ENCODE results near the gene KRTAP10-9.
"Not testable (repeated sequence)": the region's sequence is repeated elsewhere in the genome, so short reads cannot be mapped to it uniquely, and the experiment has no call there.

Gene KRTAP10-9, protein sequence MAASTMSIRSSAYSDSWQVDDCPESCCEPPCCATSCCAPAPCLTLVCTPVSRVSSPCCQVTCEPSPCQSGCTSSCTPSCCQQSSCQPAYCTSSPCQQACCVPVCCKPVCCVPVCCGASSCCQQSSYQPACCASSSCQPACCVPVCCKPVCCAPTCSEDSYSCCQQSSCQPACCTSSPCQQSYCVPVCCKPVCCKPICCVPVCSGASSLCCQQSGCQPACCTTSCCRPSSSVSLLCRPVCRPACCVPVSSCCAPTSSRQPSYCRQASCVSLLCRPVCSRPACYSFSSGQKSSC

DNA sequence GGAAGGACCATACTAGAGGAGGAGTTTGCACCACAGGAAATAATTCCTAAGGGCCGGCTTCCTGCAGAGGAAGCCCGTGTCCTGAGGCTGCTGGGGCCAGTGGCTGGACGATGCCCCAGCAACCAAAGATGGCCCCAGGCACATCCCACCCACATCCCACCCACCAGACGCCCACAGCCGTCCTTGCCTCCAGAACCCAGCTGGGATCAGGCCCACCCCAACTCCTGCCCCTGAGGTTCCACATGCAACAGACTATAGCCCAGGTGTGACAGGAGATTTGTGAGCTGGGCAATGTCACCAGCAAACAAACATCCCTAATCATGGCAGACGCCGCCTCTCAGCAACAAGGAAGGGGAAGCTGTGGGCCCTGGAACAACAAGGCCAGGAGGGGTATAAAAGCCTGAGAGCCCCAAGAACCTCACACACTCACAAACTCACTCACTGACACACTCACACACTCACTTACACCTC lies at the start of gene KRTAP10-9:
TSS of gene KRTAP10-9 (plus strand) at position 421 of the 471 bp plus-strand sequence. CDS start 79 bp downstream, outside the sequence.
- no peak for DNase-seq

DNA sequence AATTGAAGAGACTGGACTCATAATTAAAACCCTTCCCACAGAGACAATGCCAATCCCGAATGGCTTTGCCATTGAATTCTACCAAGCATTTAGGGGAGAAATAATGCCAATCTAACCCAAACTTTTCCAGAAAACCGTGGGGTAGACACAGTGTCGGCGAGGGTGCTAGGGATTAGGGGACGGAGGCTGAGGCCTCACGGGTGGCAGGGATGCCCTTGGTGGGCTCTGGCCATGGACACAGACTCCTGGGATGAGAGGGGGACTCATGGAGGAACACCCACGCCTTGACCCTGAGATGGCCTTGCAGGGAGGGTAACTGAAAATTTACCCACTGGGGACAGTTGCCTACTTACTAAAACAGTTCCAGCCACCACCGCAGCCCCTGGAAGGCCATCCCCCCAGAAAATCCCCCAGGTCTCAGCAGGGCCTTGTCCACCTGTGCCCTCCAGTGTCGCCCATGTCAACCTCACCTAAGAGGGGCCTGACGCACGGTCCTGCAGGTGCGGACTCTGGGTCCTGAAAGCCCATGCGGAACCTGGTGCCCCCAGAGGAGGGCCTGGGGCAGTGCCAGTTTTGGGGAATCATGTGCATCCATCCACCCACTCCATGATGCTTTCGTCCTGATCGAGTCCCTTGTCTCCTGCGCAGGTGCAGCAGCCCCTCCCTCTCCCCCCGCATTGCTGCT lies 48.4 kb upstream of the KRTAP10-9 start:
- no peak for DNase-seq

DNA sequence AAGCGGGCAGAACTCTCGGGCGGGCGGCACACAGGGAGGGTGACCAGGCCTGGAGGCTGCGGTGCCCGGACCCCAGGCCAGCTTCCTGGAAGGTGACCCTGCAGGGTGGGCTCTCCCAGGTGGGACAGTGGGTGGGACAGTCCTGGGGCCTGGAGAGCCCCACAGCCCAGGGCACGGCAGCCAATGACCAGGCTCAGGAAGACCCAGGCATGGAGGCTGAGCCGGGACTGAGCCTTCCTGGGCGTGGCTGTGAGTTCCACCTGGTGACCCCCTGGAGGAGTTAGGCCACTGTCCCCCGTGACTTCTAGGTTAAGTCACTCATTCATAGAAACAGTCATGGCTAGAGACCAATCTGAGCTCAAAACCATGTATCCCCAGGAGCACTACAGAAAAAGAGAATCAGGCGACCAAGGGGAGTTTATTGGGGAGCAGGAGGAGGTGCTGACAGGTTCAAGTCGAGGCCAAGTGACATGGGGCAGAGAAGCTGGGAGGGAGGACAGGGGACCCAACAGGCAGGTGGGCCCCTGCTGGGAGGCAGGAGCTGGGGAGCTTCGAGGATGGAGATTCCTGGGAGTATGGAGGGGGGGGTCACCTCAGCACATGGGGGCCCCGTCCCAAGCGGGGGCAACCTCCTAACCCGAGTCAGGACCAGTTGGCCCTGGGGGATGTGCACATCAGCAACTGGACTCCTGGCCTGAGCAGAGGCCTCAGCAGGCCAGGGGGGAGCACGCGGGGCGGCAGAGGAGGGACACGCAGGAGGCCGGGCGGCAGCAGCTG lies 47.6 kb upstream of the KRTAP10-9 start:
- no peak for DNase-seq

DNA sequence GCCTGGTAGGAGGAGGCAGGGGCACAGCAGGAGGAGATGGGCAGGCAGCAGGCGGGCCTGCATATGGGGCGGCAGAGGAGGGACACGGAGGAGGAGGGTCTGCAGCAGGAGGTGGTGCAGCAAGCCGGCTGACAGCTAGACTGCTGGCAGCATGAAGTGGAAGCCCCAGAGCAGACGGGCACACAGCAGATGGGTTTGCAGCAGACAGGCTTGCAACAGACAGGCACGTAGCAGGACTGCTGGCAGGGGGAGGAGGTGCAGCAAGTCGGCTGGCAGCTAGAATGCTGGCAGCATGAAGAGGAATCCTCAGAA lies 47.1 kb upstream of the KRTAP10-9 start:
- no peak for DNase-seq

DNA sequence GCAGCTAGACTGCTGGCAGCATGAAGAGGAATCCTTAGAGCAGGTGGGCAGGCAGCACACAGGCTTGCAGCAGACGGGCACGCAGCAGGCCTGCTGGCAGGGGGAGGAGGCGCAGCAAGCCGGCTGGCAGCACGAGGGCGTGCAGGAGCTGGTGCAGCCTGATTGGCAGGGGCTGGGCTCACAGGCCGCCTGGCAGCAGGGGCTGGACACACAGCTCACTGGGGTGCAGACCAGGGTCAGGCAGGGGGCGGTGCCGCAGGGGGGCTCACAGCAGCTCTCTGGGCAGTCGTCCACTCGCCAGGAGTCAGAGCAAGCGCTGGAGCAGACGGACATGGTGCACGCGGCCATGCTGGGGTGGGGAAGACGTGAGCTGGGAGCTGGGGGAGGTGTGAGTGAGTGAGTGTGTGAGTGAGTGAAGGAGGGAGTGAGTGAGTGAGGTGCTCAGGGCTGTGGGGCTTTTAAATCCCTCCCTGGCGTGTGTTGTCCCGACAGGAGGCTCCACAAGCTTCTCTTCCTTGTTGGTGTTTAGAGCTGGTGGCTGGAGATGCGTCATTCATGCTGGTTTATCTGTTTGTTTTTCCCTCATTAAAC lies 46.6 kb upstream of the KRTAP10-9 start, which contains the start of gene KRTAP10-5:
TSS of gene KRTAP10-5 (minus strand) at position 374 of the 591 bp plus-strand sequence. CDS start at position 348, 26 bp downstream.
- DNase-seq, result not testable (repeated sequence)

DNA sequence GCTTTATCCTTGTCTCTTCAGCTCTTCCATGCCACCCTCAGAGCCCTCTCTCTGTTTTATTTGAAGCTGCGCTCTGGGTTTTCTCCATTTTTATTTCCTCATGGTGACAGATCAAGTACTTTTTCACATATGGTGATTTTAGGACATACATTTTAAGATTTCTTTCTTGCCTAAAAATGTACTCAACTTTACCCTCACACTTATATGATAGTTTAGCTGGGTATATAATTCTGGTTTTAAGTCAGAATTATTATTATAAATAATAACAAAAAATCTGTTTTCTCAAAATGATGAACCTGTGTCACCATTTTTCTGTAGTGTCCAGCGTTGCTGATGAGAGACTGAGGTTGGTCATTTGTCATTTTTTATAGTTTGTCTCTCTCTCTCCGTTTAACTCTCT lies 45.7 kb upstream of the KRTAP10-9 start:
- no peak for DNase-seq

DNA sequence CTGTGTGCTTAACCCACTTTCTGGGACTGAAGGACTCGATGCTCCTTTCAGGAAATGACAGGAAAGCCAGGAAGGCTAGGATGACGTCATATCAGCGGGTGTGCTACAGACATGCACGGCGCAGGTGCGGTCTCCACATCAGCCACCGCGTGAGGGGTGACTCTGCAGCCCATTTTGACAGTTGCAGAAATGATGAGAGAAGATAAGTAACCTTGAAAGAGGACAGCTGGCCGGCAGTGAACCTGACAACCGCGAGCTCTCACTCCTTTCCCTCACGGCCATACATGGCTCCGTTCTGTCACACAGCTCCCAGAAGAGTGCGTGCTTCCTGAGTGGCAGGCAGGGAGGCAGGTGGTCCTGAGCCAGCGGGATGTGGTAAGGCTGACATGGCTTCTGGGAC lies 44.8 kb upstream of the KRTAP10-9 start:
- no peak for DNase-seq

DNA sequence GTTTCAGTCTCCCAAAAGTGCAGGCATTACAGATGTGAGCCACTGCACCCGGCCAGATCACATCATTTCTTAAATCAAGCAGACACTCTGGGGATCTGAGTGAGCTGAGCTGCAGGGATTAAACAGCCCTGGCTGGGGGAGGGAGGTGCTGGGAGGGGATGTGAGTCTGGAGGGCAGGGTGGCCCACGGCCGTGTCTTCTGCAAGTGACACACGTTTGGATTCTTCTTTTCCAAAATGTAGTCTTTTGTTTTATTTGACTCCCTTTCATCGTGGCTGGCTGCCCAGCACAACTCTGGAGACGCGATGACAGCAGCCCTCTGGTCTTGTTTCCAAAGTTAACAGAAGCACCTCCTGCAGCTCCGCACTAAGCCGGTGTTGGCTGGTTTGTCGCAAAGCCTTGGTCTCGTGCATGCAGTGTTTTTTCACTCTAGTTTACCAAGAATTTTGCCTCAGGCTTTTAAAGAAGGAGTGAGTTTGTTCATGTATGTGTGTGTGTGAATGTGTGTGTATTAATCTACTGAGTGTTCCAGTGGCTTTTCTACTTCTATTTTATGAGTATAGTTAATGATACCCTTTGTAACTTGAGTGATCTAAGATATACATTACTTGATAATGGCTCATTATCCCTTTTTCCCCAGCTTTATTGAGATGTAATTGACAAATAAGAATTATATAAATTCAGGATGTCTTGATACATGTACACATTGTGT lies 43.6 kb upstream of the KRTAP10-9 start:
- no peak for DNase-seq

DNA sequence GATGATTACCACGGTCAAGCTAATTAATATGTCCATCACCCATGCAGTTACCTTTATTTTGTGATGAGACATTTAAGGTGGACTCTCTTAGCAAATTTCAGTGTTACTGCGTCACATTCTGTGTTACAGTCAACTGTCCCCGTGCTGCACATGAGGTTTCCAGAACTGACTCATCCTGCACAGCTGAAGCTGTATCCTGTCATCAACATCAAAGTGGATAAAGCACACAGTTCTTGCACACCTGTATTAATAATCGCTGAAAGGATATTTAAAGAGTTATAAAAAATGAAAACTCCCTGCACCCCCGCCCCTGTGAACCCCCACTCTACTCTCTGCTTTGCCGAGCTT lies 43.1 kb upstream of the KRTAP10-9 start:
- peak; percentile 41 for DNase-seq

DNA sequence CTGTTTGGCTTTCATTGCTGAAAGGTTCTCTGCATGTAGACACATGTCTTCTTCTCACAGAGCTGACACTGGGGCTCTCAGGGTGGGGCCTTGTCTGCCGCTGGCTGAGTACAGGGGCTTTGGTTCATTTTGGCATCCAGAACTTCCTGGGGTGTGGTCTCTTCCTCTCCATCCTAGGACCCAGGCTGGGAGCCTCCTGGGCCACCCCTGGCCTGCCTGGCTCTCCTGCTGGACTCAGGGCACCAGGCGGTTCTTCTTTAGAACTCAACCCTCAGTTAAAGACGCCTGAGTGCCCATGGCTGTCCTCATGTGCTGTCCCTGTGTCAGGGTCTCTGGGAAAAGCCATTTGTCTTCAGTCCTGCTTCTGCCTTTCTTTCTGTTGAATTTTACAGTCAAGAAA lies 41.0 kb upstream of the KRTAP10-9 start:
- no peak for DNase-seq

DNA sequence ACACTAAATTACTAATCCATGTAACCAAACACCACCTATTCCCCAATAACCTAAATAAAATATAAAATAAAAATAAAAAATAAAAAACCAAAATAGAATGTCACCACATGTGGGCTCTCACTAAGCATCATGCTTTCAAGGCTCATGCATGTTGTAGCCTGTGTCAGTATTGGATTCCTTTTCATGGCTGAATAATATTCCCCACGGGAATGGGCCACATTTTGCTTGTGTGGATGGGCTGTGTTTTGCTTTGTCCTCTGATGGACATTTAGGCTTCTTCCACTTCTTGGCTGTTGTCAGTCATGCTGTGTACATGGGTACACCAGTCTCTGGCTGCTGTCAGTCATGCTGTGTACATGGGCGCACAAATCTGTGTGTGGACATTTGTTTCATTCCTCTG lies 37.8 kb upstream of the KRTAP10-9 start:
- no peak for DNase-seq

DNA sequence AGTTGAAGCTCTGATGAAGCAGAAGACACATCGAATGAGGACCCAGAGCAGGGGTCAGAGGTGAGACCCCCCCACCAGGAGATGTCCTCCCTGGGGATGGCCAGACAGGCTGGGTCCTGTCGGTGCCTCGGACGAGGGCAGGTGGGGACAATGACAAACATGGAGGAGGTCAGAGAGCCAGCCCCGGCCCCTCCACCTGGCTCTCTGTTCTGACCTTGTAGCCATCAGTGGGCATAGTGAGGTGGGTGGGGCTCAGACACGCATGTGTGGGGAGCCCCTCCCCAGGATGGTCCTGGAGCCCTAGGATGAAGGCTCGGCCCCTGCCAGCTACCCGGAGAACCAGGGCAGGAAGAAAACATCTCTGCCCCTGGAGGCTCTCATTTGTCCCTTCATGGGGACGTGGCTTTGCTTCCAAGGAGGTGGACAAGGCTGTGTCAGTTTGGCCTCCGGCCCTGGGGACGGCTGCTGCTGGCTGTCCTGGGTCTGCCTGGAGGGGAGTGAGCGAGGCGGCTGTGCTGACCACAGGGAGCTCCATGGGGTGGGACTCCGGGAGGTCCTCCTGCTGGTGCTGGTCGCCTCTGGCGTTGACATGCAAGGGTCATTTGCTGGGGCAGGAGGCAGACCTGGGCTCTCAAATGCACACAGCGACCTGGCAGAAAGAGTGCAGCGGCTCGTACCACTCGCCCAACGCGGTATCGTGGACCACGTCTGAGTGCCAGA lies 37.1 kb upstream of the KRTAP10-9 start:
- no peak for DNase-seq

DNA sequence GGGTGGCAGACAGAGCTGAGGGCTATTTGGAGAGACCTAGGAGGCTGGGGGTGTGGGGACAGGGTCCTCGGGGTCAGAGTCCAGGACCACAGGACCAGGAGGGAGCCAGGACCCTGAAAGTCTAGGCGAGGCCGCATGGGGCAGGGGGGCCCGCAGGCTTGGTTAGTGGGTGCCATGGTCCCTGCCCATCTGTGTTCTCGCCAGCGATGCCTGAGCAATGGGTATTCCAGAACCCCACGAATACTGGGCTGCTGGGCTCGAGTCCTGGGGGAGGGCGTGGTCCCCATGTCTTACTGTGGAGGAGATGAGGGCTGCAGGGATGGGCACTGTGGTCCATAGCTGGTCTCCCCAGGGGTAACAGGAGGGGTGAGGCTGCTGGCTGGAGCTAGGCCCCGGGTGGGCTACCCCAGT lies 36.6 kb upstream of the KRTAP10-9 start:
- DNase-seq, result no peak

DNA sequence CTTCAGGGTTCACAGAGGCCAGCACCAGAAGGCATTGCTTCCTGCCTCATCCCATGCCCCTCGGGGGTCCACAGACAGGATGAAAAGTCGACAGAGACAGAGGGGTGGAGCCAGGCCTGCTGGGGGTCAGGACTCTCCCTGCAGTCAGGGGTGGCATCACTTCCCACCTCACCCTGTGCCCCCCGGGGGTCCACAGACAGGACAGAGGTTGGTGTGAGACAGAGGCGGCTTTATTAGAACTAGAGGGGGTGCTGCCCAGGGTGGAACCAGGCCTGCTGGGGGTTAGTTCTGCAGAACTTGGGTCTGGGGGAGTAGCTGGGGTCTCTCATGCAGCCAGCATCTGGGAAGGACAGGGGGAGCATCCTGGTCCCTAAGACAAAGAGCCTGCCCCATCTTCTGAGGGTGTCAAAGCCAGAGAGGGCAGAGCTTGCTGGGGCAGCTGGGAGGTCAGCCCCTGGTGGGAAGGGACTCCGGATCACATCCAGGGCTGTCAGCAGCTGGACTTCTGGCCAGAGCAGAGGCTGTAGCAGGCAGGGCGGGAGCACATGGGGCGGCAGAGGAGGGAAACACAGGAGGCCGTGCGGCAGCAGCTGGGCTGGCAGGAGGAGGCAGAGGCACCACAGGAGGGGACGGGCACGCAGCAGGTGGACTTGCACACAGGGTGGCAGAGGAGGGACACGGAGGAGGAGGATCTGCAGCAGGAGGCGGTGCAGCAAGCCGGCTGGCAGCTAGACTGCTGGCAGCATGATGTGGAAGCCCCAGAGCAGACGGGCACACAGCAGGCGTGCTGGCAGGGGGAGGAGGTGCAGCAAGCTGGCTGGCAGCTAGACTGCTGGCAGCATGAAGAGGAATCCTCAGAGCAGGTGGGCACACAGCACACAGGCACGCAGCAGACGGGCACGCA lies 35.7 kb upstream of the KRTAP10-9 start:
- DNase-seq, result not testable (repeated sequence)

DNA sequence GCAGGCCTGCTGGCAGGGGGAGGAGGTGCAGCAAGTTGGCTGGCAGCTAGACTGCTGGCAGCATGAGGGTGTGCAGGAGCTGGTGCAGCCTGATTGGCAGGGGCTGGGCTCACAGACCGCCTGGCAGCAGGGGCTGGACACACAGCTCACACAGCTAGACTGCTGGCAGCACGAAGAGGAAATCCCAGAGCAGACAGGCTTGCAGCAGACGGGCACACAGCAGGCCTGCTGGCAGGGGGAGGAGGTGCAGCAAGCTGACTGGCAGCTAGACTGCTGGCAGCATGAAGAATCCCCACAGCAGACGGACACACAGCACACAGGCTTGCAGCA lies 35.1 kb upstream of the KRTAP10-9 start:
- not testable (repeated sequence) for DNase-seq

DNA sequence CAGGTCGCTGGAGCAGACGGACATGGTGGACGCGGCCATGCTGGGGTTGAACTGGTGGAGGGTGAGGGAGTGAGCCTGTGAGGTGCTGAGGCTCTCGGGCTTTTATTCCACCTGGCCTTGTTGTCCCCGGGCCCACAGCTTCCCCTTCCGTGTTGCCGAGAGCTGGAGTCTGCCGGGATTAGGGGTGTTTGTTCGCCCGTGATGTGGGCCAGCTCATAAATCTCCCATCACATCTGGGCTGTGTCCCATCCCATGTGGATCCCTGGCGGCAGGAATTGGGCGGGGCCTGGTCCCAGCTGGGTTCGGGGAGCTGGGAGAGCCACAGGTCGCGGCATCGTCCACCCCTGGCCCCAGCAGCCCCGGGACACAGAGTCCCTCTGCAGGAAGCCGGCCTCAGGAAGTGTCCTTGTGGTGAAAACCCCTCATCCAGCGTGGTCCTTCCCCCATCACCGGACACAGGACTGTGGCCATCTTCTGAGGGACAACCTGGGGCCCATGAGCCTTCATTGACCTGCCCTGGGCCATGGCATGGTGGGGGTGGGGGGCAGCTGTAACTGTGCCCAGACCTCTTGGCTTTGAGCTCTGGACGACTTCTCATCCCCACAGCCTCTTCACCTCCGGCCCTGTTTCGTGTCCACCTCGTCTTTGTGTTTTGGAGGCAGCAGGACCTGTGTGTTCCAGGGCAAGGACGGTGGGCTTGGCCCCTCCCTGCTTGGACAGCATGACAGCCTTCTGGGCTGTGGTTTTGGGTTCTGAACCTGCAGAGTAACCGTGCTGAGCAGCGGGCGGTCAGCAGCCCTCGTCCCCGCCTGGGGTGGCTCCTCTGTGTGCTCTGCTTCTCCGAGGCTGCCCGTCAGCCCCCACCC lies 34.2 kb upstream of the KRTAP10-9 start, which contains the start of gene KRTAP10-6:
TSS of gene KRTAP10-6 (minus strand) at position 60 of the 866 bp plus-strand sequence. CDS start at position 39, 21 bp downstream.
- DNase-seq, result no peak

DNA sequence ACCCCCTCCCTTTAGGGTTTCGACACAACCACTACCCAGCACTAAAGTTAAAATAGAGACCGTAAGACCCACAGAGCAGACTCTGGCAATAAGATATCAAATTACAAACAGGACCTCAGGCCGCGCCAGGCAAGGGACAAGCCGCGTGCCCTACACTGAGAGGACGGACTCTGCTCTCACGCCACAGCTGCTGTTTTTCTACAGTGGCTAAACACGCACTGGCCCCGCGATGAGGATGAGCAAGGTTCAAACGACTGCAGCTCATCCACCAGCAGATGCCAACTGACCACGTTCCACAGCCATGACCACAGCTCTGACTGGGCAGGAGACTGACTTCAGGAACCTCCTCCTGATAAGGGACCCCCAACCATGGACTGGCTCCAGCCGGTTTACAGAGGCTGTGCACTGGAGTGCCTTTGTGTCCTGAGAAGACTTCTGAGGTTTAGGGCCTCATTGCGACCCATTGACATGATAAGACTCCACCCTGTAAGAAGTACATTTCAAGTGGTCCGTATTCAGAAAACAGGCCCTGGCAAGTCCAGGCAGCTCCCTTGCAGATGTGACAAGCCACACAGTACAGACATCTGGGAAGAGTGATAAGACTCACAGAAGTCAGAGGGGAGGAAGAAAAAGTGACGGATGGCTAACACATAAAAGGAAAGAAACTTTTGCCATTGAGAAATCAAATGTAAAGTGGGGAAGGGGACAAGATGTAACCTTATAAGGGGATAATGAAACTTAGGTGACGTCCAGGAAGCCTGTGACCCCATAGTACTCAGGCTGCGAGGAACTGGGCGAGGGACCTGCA lies 33.1 kb upstream of the KRTAP10-9 start:
- DNase-seq, result no peak

DNA sequence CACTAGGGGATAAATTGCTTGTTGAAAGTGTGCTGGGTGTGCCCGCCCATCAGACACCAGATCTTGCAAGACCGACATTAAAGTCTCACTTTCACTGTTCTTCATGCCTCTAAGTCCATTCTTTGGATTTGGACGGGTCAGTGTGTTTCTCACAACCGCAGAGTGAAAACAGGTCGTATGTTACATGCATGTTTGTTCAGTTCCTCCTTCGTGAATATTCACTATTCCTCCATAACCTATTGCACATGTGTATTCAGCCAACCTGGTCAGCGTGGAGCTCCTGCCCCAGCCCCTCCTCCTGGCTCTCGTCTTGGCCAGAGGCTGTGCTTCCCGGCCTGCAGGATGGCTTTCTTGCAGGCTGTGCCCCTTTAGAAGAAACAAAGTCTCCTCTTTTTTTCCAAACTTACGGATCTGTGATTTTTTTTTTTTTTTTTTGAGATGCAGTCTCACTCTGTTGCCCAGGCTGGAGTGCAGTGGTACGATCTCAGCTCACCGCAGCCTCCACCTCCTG lies 32.4 kb upstream of the KRTAP10-9 start:
- no peak for DNase-seq

DNA sequence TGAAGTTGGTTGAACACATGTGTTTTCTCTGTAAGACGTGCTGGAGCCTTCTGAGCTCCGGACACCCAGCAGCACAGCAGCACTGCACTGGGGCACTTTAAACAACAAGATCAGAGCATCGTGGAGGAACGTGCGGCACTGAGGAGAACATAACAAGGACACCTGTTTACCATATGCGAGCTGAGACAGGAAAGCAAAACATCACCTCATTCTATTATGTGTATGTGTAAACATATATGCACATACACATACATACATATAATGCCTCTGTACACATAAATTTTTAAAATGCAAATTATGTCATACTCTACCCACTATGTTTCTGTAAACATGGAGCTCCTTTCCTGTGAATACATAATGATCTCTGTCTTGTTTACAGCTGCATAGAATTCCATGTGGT lies 31.4 kb upstream of the KRTAP10-9 start:
- no peak for DNase-seq

Measured in CD4-positive, alpha-beta T cell treated with Interleukin-6 for 4 hours (primary cell).